ENCODE results near the gene SLC39A11. TPM values are rescaled to one million over a fixed set of nuclear protein-coding genes. Genes with fewer than 3 reads are reported as not detected.

Gene SLC39A11
- total RNA-seq, 1 experiment from 2014 or later = 18.6 TPM

DNA sequence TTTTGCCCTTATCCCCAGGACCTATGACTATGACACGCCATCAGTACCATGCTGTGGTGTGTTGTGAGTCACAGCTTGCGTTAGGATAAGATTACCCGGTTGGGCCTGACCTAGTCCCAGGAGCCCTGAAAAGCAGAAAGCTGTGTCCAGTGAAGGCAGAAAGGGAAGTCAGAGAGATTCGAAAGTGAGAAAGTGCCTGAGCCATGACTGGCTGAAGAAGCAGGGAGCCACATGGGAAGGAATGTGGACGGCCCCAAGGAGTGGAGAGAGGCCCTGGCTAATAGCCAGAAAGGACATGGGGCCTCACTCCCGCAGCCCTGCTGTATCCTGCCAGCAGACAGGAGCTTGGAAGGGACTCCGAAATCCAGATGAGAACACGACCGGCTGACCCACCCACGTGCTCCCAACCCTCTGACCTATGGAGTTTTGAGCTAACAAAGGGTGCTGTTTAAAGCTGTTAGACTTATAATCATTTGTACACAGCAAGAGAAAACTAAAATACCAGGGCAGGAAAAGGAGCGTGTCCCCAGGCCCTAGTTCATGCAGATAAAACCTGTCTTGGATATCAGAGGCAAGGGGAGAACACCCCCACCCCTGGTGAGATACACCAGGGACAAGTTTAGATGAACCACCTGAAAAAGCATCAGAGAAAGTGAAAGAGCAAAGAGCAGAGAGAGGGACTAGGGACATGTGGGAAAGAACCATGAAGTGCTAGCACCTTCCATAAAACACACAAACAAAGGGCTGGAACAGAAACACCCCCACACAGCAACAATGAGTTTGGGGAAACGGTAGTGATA is 115.3 kb downstream of the SLC39A11 start:
- H3K4me3 ChIP-seq (ENCODE audit: low read depth, low read length, poor library complexity, severe bottlenecking) = no peak overlapping the region
- intact Hi-C loops (cut with micrococcal nuclease; ENCODE audit: unreplicated experiment) = no loop called here

DNA sequence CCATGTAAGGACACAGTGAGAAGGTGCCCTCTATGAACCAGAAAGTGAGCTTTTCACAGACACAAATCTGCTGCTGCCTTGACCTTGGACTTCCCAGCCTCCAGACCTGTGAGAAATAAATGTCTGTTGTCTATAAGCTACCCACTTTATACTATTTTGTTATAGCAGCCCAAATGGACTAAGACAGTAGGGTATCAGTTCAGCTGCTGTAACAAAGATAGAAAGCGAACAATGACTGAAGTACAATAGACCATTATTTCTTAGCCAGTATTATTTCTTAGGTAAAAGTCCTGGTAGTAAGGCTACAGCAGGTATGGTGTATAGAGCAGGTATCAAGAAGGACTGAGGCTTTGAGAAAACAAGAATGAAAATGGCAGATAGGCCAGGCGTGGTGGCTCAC is 117.0 kb downstream of the SLC39A11 start:
- Histone ChIP-seq H3K9me3 (ENCODE audit: low read depth, low read length, poor library complexity, severe bottlenecking) (no peaks in the 10 kb centered on the region), H3K4me3 (ENCODE audit: low read depth, low read length, poor library complexity, severe bottlenecking) (no peak overlapping the region), H3K36me3 (ENCODE audit: insufficient read depth, low read length, poor library complexity, severe bottlenecking) (no peaks in the 10 kb centered on the region), H3K4me1 (ENCODE audit: insufficient read depth, low read length, poor library complexity, severe bottlenecking) (no peaks in the 10 kb centered on the region), H3K27me3 (replicated peaks; ENCODE audit: insufficient read depth, low read depth, low read length, poor library complexity) (no peaks in the 10 kb centered on the region), H3K27ac (ENCODE audit: low read depth, low read length, poor library complexity, severe bottlenecking) (no peak overlapping the region)
- TF ChIP-seq CTCF (conservative IDR thresholded peaks at IDR 0.05; ENCODE audit: low read depth, low read length) = no peak
- no peak for TF ChIP-seq EZH2 (IDR thresholded peaks at IDR 0.05; ENCODE audit: borderline replicate concordance, low read depth, low read length, poor library complexity, severe bottlenecking)
- no peak for DNase-seq (ENCODE audit: low spot score)
- no TSS peak for BruUV-seq (replicated peaks)
- POLR2A ChIA-PET (ENCODE audit: low non-redundant PET) = interaction anchor here (0.9 kb wide), 1 partner anchor 17 kb away, joined by 3 read pairs; no protein-coding TSS in a partner anchor
- CTCF ChIA-PET = no interaction called here
- intact Hi-C loops (cut with micrococcal nuclease; ENCODE audit: unreplicated experiment) = no loop called here

More for the DNA sequence above, 115.3 kb downstream of the SLC39A11 start:
- CTCF ChIA-PET = interaction anchor here (1.4 kb wide), 1 partner anchor 9 kb away, joined by 4 read pairs; no protein-coding TSS in a partner anchor
- POLR2A ChIA-PET (ENCODE audit: low non-redundant PET) = no interaction called here
- no peaks in the 10 kb centered on the region for H3K27me3 ChIP-seq (replicated peaks; ENCODE audit: insufficient read depth, low read depth, low read length, poor library complexity)
- no TSS peak for BruUV-seq (replicated peaks)
- no peaks in the 10 kb centered on the region for H3K4me1 ChIP-seq (ENCODE audit: insufficient read depth, low read length, poor library complexity, severe bottlenecking)
- H3K36me3 ChIP-seq (ENCODE audit: insufficient read depth, low read length, poor library complexity, severe bottlenecking) = no peaks in the 10 kb centered on the region
- no peaks in the 10 kb centered on the region for H3K9me3 ChIP-seq (ENCODE audit: low read depth, low read length, poor library complexity, severe bottlenecking)
- no peak for TF ChIP-seq CTCF (conservative IDR thresholded peaks at IDR 0.05; ENCODE audit: low read depth, low read length)
- TF ChIP-seq EZH2 (IDR thresholded peaks at IDR 0.05; ENCODE audit: borderline replicate concordance, low read depth, low read length, poor library complexity, severe bottlenecking) = no peak
- peak; percentile 31 for DNase-seq (ENCODE audit: low spot score)
- no peak overlapping the region for H3K27ac ChIP-seq (ENCODE audit: low read depth, low read length, poor library complexity, severe bottlenecking)

DNA sequence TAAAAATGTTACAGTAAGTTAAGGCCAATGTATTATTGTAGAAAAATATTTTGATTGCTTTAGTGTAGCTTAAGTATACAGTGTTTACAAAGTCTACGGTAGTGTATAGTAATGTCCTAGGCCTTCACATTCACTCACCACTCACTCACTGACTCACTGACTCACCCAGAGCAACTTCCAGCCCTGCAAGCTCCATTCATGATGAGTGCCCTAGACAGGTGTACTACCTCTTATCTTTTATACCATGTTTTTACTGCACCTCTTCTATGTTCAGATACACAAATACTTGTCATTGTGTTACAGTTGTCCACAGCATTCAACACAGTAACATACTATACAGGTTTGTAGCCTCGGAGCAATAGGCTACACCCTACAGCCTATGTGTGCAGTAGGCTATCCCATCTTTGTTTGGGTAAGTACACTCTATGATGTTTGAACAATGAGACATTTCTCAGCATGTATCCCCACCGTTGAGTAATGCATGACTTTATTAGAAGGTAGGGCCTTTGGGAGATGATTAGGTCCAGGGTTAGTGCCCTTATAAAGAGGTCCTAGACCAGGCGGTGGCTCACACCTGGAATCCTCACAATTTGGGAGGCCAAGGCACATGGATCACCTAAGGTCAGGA is 117.8 kb downstream of the SLC39A11 start:
- BruUV-seq (replicated peaks) = no TSS peak
- ChIA-PET CTCF (no interaction called here), POLR2A (ENCODE audit: low non-redundant PET) (no interaction called here)
- no peak for TF ChIP-seq CTCF (conservative IDR thresholded peaks at IDR 0.05; ENCODE audit: low read depth, low read length)
- no peak for TF ChIP-seq EZH2 (IDR thresholded peaks at IDR 0.05; ENCODE audit: borderline replicate concordance, low read depth, low read length, poor library complexity, severe bottlenecking)
- no peaks in the 10 kb centered on the region for H3K27me3 ChIP-seq (replicated peaks; ENCODE audit: insufficient read depth, low read depth, low read length, poor library complexity)
- no peak for DNase-seq (ENCODE audit: low spot score)
- intact Hi-C loops (cut with micrococcal nuclease; ENCODE audit: unreplicated experiment) = no loop called here
- no peak overlapping the region for H3K4me3 ChIP-seq (ENCODE audit: low read depth, low read length, poor library complexity, severe bottlenecking)
- no peaks in the 10 kb centered on the region for H3K36me3 ChIP-seq (ENCODE audit: insufficient read depth, low read length, poor library complexity, severe bottlenecking)
- H3K4me1 ChIP-seq (ENCODE audit: insufficient read depth, low read length, poor library complexity, severe bottlenecking) = no peaks in the 10 kb centered on the region
- no peaks in the 10 kb centered on the region for H3K9me3 ChIP-seq (ENCODE audit: low read depth, low read length, poor library complexity, severe bottlenecking)
- no peak overlapping the region for H3K27ac ChIP-seq (ENCODE audit: low read depth, low read length, poor library complexity, severe bottlenecking)
